NCI-H1092 (cell line): ENCODE data around the gene SLX4IP.
A peak's percentile ranks its signal among the peaks of the same experiment; 100 is the strongest.

Experiments used
- DNase-seq: peaks from one replicate; lab custom pipeline; 2025; lab: John Stamatoyannopoulos, UW

SLX4IP gene

DNA sequence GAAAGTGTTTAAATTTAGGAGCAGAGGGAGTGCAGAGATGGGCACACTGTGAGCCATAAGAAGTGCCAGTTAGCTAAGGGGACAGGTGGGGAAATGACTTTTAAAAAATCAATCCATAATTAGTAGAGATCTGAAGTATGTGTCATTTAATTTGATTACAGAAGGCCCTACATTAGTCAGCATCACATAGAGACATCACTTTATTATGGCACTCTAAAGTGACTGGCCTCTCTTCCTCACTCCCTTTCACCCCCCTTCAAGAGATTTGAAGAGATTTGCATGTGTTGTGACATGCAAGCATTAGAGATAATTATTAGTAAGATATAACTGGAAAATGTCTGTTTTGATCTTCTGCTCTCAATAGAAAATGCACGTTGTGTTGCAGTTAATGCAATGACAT is 86.7 kb downstream of the SLX4IP start:
- DNase-seq: no peak

- DNase-seq: no peak
Measured at GRCh38 chr20:10522328-10522727, 87.2 kb downstream of the SLX4IP start.

DNA sequence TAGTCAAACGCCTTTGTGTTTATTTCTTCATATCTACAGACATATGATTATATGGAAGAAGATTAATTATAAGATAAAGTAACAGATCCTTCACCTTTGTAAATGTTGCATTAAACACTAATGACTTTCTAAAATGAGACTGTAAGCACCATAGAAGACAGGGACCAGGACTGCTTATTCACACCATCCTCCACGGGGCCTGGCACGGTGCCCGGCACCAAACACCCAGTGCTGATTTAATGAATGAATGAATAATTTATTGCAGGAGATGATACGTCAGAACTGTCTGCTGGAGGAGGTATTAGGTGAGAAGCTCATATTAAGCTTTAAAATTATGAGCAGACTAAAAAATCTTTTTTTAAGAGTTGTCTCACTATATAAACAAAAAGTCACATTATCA is 88.3 kb downstream of the SLX4IP start:
- DNase-seq: peak; percentile 39

- peak; percentile 73 for DNase-seq
Measured at GRCh38 chr20:10524034-10524476, 89.0 kb downstream of the SLX4IP start.

DNA sequence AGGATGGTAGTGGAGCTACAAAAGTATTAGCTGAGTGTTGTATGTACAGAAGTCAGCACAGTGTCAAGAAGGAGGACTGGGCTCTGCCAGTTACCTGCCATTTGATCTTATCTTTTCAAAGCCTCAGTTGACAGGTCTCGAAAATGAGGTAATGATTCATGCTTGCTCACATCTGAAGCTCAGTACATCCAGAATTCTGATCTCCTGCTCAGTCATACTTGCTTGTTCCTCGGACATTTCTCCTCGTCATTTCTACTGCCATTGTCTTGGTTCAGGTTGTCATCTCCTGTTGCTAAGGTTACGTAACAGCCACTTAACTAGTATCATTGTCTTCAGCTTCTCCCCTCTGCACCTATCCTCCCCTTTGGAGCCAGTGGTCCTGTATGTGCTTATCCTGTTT is 89.5 kb downstream of the SLX4IP start:
- no peak for DNase-seq

- DNase-seq: no peak
Measured at GRCh38 chr20:10527781-10528180, 92.7 kb downstream of the SLX4IP start.

DNA sequence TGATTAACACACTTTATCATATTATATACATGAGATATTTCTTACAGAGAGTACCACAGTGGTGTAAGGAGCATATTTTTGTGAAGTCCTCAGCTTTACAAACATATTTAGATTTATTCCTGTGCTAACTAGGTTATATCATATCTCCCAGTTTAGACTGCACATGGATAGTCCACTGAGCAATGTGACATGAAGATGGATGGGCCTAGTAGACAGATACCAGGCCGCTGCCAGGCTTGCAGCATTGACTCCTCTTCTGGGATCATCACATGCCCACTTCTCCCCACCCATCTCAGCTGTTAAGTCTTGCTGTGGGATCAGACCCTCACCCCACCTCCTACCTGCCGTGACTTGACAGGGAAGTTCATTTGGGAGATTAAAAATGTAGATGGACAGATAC is 95.8 kb downstream of the SLX4IP start:
- DNase-seq: no peak

- DNase-seq: no peak
Measured at GRCh38 chr20:10531848-10532247, 96.7 kb downstream of the SLX4IP start.

DNA sequence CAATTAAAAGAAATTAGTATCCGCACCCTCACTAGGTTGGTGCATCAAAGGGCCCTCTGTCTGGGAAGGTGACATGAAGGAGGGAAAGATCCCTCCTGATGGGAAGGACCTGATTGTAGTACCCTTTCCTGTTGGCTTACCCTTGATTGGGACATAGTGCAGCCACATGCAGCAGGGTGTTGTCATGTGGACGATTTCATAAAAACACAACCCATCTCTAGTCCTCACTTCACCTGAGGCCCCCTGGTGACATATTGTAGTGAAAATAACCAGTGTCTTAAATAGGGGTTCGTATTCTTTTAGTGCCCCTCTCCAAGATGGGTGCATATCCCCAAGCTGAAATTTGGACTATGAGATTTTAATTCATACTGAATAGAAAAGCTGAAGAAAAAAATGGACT is 97.3 kb downstream of the SLX4IP start:
- DNase-seq: no peak

- DNase-seq: no peak
Measured at GRCh38 chr20:10536531-10536930, 101.4 kb downstream of the SLX4IP start.

DNA sequence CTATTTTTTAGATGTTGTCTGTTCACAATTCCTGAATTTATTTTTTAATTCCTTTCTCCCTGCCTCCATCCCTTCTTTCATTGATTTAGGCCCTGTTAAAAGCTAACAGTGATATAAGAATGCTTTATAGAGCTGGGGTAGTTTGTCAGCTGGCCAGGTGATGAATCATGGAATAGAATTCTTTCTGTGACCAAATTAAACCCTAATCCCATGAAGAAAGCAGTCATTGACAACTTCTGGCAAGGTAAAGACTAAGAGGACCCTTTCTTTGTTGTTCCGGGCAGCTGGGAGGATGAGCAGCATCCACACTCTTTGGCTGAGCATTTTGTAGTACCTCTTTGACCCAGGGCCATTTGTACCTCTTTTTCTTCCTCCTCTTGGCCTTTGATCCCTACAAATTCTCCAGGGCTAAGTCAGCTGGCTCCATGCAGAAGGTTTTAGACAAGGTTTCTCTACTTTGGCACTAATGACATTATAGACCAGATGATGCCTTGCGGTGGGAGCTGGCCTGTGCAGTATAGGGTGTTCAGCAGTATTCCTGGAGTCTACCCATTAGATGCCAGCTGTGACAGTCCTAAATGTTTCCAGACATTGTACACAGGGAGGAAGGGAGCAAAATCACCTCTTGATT is 102.9 kb downstream of the SLX4IP start:
- DNase-seq: no peak

- DNase-seq: no peak
Measured at GRCh38 chr20:10538768-10539167, 103.7 kb downstream of the SLX4IP start.

GRCh38 chr20:10539818-10540553 is 104.9 kb downstream of the SLX4IP start:
- DNase-seq: no peak

GRCh38 chr20:10540636-10541493 is 105.8 kb downstream of the SLX4IP start:
- no peak for DNase-seq

- DNase-seq: peak; percentile 45
Measured at GRCh38 chr20:10541668-10542411, 106.7 kb downstream of the SLX4IP start.

DNA sequence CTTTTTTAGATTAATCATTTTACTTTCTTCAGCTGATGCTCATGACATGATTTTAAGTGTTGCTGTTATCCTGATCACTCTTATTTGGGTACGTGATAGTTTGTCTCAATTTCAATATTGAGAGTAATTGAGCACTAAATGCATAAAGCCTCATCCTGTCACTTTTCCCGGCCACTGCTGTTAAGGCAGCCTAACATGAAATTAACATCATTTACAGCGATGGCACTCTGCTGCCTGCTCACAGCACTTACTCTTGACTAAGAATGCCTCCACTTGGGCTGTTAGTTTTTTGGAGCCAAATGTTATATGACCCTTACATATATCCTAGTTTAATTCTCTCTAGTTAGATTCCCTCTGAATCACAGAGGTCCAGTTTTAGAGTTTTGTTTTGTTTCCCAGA is 107.3 kb downstream of the SLX4IP start:
- no peak for DNase-seq

DNA sequence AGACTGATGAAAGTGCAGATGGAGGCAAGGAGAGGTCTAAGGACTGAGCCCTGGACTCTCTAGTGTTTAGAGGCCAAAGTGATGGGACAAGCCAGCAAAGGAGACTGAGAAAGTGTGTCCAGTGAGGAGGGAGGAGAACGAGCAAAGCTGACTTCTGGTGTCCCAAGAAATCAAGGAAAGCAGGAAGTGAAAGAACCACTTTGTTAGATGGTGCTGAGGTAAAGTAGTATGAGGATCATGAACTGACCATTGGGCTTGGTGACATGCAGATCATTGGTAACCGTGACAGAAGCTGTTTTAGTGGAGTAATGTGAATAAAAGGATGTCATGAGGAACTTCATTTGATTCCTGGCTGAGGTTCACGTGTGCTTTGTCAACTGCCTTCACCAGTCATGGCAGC is 108.4 kb downstream of the SLX4IP start:
- no peak for DNase-seq

DNA sequence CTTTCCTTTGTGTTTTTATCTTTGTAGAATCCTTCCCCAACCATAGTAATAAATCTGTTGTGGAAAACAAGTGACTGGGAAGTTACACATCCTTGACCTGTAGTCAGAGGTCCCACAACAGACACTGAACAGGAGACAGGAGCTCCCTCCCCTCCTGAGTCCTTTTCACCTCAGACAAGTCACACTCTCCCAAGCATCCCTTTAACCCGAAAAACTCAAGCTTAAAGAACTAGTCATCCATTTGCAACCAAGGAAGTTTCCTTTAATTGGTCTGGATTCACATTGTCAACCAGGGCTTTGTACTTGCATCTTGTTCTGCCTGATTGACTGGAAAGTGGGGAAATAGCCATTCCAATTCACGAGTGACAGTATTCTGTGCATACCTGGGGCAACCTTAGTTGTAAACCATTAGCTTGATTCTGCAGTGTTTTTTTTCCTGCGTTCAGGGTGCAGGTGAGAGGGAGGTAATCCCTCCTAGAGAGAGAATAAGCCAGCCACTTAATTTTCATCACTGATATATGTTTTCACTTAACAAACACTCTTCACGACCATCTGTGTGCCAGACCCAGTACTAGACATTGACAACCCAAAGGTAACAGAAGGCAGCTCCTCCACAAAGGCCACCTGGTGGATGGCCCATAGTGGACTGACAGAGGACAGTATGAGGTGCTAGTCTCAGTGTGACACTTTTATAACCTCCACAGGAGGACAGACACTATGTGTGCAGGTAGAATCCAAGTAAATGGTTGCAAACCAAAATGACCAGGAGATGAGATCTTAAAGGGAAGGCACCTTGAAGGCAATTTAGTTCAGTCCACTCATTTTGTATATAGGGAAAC is 112.4 kb downstream of the SLX4IP start:
- no peak for DNase-seq

DNA sequence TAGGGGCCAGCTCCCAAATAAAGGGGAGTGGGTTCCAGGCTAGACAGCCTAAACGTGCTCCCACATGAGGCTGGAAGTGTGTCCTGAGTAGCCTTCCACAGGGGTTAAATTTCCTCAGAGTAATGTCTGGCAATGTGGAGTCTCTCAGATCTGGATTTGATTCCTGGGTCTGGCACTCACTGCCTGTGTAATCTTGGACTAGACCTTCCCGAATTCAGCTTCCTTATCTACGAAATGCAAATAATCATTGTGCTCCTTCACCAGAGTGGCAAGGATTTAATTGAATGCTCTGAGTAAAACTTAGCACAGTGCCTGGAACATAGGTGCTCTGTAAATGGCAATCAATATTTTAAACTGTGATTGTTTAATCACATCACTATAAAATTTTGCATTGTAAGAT is 114.4 kb downstream of the SLX4IP start:
- no peak for DNase-seq

DNA sequence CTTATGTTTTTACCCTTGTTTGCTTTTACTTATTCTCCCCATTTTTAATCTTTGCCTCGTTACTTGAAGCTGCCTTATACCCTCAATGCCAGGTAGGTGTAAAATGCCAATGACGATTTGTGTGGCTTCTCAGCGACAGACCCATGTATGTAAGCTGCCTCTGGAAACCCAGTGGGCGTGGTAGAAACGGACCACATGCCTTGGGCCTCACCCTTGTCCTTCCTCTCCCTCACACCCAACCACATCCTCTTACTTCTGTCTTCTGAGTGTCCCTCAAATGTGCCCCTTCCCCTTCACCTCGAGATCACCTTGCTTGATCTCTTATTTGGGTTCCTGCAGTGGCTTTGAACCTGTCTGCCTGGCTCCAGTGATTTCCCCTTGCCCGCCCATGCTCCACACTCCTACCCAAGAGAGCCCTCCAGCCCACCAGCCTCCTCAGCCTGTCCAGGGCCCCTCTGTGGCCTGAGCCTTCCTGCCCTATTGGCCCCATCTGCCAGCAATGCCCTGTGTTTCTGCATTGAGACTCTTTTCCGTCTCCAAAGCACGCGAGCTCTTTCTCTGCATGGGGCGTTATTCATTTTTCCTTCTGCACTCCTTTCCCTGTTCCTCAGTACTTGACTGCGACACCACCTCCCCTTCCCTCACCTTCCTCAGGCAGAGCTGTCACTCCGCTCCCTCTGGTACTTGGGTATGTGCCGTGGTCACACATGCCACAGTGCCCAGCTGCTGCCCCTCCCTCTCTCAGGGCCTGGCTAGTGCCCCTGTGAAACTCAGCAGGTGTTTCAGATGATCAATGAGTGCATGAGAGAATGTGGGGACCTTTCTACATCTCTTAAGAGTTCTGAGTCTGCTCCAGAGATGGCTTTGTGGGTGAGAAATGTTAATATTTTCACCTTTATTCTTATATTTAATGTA is 115.4 kb downstream of the SLX4IP start:
- no peak for DNase-seq
